Muscle layer of duodenum (tissue), 2 donors: ENCODE data around the gene ADAMTS17.

Experiments
- H3K27ac ChIP-seq: one replicate; pipeline ENCODE4 v1.7.0; 2013; ENCODE audit warnings: mild to moderate bottlenecking, low read length
- H3K27me3 ChIP-seq: one replicate; pipeline ENCODE4 v1.7.0; 2013; ENCODE audit warnings: low read depth, mild to moderate bottlenecking, control low read depth, low read length
- H3K36me3 ChIP-seq, 2 donors: one replicate each; pipeline ENCODE4 v1.7.0; 2013; ENCODE audit warnings: low read length in 2 of 2, control low read depth in 1 of 2, mild to moderate bottlenecking in 1 of 2; ENCODE audit not compliant: insufficient read depth in 2 of 2, control insufficient read depth in 1 of 2
- H3K4me1 ChIP-seq, 2 donors: one replicate each; pipeline ENCODE4 v1.7.0; 2013; ENCODE audit warnings: low read length in 2 of 2, mild to moderate bottlenecking in 2 of 2, control low read depth in 1 of 2, moderate library complexity in 1 of 2; ENCODE audit not compliant: insufficient read depth in 2 of 2, control insufficient read depth in 1 of 2
- H3K4me3 ChIP-seq, 2 donors: one replicate each; pipeline ENCODE4 v1.7.0; 2013; ENCODE audit warnings: low read length in 2 of 2, low read depth in 1 of 2, mild to moderate bottlenecking in 1 of 2
- H3K9me3 ChIP-seq, 2 donors: one replicate each; pipeline ENCODE4 v1.7.0; 2013; ENCODE audit warnings: low read length in 2 of 2, control low read depth in 1 of 2, mild to moderate bottlenecking in 1 of 2; ENCODE audit not compliant: control insufficient read depth in 1 of 2
- donor health status: healthy.

ADAMTS17 gene, protein sequence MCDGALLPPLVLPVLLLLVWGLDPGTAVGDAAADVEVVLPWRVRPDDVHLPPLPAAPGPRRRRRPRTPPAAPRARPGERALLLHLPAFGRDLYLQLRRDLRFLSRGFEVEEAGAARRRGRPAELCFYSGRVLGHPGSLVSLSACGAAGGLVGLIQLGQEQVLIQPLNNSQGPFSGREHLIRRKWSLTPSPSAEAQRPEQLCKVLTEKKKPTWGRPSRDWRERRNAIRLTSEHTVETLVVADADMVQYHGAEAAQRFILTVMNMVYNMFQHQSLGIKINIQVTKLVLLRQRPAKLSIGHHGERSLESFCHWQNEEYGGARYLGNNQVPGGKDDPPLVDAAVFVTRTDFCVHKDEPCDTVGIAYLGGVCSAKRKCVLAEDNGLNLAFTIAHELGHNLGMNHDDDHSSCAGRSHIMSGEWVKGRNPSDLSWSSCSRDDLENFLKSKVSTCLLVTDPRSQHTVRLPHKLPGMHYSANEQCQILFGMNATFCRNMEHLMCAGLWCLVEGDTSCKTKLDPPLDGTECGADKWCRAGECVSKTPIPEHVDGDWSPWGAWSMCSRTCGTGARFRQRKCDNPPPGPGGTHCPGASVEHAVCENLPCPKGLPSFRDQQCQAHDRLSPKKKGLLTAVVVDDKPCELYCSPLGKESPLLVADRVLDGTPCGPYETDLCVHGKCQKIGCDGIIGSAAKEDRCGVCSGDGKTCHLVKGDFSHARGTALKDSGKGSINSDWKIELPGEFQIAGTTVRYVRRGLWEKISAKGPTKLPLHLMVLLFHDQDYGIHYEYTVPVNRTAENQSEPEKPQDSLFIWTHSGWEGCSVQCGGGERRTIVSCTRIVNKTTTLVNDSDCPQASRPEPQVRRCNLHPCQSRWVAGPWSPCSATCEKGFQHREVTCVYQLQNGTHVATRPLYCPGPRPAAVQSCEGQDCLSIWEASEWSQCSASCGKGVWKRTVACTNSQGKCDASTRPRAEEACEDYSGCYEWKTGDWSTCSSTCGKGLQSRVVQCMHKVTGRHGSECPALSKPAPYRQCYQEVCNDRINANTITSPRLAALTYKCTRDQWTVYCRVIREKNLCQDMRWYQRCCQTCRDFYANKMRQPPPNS

GRCh38 chr15:100341750-100342560, at the start of gene ADAMTS17:
ADAMTS17 (minus strand) TSS chr15:100341975; CDS start chr15:100341899, 76 bp downstream.
- H3K9me3 ChIP-seq = no peaks in the 10 kb centered on the region
- peaks cover 0 to 13% of the 10 kb centered on the region in 2 donors for H3K4me1 ChIP-seq
- peak within 1 kb of the TSS; percentile 39 to 72 for H3K4me3 ChIP-seq
- H3K27me3 ChIP-seq = peaks cover 4% of the 10 kb centered on the region
- H3K27ac ChIP-seq = no peak within 1 kb of the TSS
- H3K36me3 ChIP-seq = no peaks in the 10 kb centered on the region

- Histone ChIP-seq H3K4me3 (no peak overlapping the region), H3K27me3 (no peaks in the 10 kb centered on the region), H3K27ac (no peak overlapping the region), H3K4me1 (no peaks in the 10 kb centered on the region), H3K36me3 (no peaks in the 10 kb centered on the region), H3K9me3 (peaks cover 0 to 27% of the 10 kb centered on the region in 2 donors)
Measured at GRCh38 chr15:100385300-100386050, 43.7 kb upstream of the ADAMTS17 start.

- Histone ChIP-seq H3K27me3 (no peaks in the 10 kb centered on the region), H3K4me1 (no peaks in the 10 kb centered on the region), H3K36me3 (no peaks in the 10 kb centered on the region), H3K9me3 (peaks cover 0 to 27% of the 10 kb centered on the region in 2 donors), H3K4me3 (no peak overlapping the region), H3K27ac (no peak overlapping the region)
Measured at GRCh38 chr15:100384108-100384410, 42.3 kb upstream of the ADAMTS17 start.

DNA sequence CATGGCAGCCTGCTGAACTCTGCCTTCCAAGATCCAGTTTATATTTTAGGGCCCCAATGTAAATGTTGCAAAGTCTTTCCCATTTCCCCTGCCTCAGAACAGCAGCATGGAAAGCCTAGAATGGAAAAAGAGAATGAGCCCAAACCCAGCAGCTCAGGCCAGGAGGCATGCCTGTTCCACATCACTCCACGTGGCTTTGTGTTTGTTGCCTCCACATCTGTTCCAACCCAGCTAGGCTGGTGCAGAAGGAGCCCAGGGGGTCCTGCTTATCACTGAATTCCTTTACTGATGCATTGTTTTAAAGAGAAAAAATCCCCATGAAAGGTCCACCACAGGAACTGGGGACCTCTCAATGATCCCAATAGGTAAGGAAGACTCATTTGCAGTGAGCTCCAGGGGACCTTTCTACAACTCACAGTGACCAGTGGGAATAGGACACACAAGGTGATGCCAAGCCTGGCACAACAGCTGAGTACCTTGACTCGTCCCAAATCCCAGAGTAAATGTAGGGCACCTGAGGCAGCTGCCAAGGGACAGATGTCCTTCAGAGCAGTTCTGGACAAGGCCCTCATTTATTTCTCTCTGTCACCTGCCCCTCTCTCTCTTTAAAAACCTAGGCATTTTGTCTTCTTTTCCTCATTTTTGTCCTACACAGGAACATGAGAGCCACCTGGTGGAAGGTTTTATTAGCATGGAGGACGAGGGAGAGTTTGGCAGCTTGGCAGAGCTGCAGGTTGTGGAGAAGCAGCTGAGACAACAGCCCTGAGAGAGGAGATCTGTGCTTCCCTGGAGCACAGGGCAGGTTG, 41.7 kb upstream of the ADAMTS17 start:
- H3K9me3 ChIP-seq = peaks cover 0 to 27% of the 10 kb centered on the region in 2 donors
- H3K4me3 ChIP-seq = no peak overlapping the region
- H3K36me3 ChIP-seq = no peaks in the 10 kb centered on the region
- no peaks in the 10 kb centered on the region for H3K4me1 ChIP-seq
- no peak overlapping the region for H3K27ac ChIP-seq
- H3K27me3 ChIP-seq = no peaks in the 10 kb centered on the region

- H3K36me3 ChIP-seq = no peaks in the 10 kb centered on the region
- no peaks in the 10 kb centered on the region for H3K4me1 ChIP-seq
- peaks cover 0 to 13% of the 10 kb centered on the region in 2 donors for H3K9me3 ChIP-seq
- H3K4me3 ChIP-seq = no peak overlapping the region
- H3K27me3 ChIP-seq = peaks cover 12% of the 10 kb centered on the region
- no peak overlapping the region for H3K27ac ChIP-seq
Measured at GRCh38 chr15:100373942-100374341, 32.2 kb upstream of the ADAMTS17 start.

- H3K9me3 ChIP-seq = peaks cover 0 to 13% of the 10 kb centered on the region in 2 donors
- no peaks in the 10 kb centered on the region for H3K36me3 ChIP-seq
- peak overlapping the region; percentile 33 to 48 for H3K4me3 ChIP-seq
- H3K4me1 ChIP-seq = no peaks in the 10 kb centered on the region
- H3K27ac ChIP-seq = no peak overlapping the region
- H3K27me3 ChIP-seq = peaks cover 12% of the 10 kb centered on the region
Measured at GRCh38 chr15:100373120-100373896, 31.5 kb upstream of the ADAMTS17 start.

DNA sequence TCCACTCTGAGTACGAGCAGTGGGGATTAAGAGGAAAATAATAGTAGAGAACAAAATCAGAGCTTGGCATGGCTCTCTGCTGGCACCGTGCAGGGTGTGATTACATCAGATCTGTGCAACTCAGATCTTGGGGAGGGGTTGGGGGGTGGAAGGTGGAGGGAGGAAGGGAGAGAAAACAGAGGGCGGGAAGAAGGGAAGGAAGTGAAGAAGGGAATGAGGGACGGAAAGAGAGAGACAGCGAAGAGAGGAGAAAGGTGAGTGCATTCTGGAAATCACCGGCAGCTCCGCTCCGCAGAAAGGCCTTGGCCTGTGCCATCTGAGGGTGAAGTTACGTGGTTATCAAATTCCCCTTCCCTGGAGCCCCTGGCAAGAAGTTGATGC, 31.0 kb upstream of the ADAMTS17 start:
- H3K4me3 ChIP-seq = peak overlapping the region; percentile 33 to 48
- H3K9me3 ChIP-seq = peaks cover 0 to 11% of the 10 kb centered on the region in 2 donors
- peaks cover 12% of the 10 kb centered on the region for H3K27me3 ChIP-seq
- no peaks in the 10 kb centered on the region for H3K4me1 ChIP-seq
- no peaks in the 10 kb centered on the region for H3K36me3 ChIP-seq
- H3K27ac ChIP-seq = no peak overlapping the region

- H3K4me3 ChIP-seq = no peak overlapping the region
Measured at GRCh38 chr15:100355342-100355741, 13.6 kb upstream of the ADAMTS17 start.

GRCh38 chr15:100353449-100353848, 11.7 kb upstream of the ADAMTS17 start:
- H3K27me3 ChIP-seq = no peaks in the 10 kb centered on the region
- no peak overlapping the region for H3K4me3 ChIP-seq
- no peaks in the 10 kb centered on the region for H3K9me3 ChIP-seq
- H3K4me1 ChIP-seq = no peaks in the 10 kb centered on the region
- no peaks in the 10 kb centered on the region for H3K36me3 ChIP-seq
- no peak overlapping the region for H3K27ac ChIP-seq

More at GRCh38 chr15:100355342-100355741, 13.6 kb upstream of the ADAMTS17 start:
- no peaks in the 10 kb centered on the region for H3K4me1 ChIP-seq
- H3K27ac ChIP-seq = no peak overlapping the region
- no peaks in the 10 kb centered on the region for H3K9me3 ChIP-seq
- no peaks in the 10 kb centered on the region for H3K27me3 ChIP-seq
- H3K36me3 ChIP-seq = no peaks in the 10 kb centered on the region
